SK-N-SH treated with all-trans-retinoic acid at 6 μM for 48 hours (cell line): ENCODE data around the gene GPR68.

Experiments
- ATAC-seq: fragments of 200-7000 bp; cut with Tn5 transposase; 3 replicates; pipeline ENCODE4 v1.9.1; 2020; ENCODE audit warnings: mild to moderate bottlenecking, moderate library complexity
- ARNTL ChIP-seq: fragments of 450-650 bp; formaldehyde crosslinking; IDR thresholded peaks from 2 replicates; pipeline ENCODE4 v1.5.0; 2020; ENCODE audit warnings: low read depth, mild to moderate bottlenecking, moderate library complexity, borderline replicate concordance
- BACH2 ChIP-seq: fragments of 250-450 bp; sonication (Bioruptor Pico); IDR thresholded peaks from 2 replicates; pipeline ENCODE4 v1.9.0; 2021; ENCODE audit warnings: mild to moderate bottlenecking, borderline replicate concordance
- CSDC2 ChIP-seq: fragments of 250-450 bp; sonication (Bioruptor Pico); IDR thresholded peaks from 2 replicates; pipeline ENCODE4 v1.5.0; 2020; ENCODE audit warnings: mild to moderate bottlenecking, moderate library complexity
- GLIS3 ChIP-seq: fragments of 250-450 bp; sonication (Bioruptor Pico); IDR thresholded peaks from 2 replicates; pipeline ENCODE4 v1.5.0; 2020; ENCODE audit warnings: mild to moderate bottlenecking, moderate library complexity
- ISL1 ChIP-seq: fragments of 250-450 bp; sonication (Bioruptor Pico); IDR thresholded peaks from 2 replicates; pipeline ENCODE4 v2.1.2; 2022; ENCODE audit warnings: mild to moderate bottlenecking, moderate library complexity
- OSR1 ChIP-seq: fragments of 250-450 bp; sonication (Bioruptor Pico); IDR thresholded peaks from 2 replicates; pipeline ENCODE4 v1.8.0; 2022; ENCODE audit warnings: moderate library complexity, mild to moderate bottlenecking, inconsistent platforms
- PPARA ChIP-seq: fragments of 250-450 bp; sonication (Bioruptor Pico); IDR thresholded peaks from 2 replicates; pipeline ENCODE4 v1.5.0; 2020; ENCODE audit warnings: mild to moderate bottlenecking, borderline replicate concordance
- RARB ChIP-seq: fragments of 250-450 bp; sonication (Bioruptor Pico); IDR thresholded peaks from 2 replicates; pipeline ENCODE4 v1.8.0; 2021; ENCODE audit warnings: mild to moderate bottlenecking, moderate library complexity
- TCF4 ChIP-seq: fragments of 250-450 bp; sonication (Bioruptor Pico); IDR thresholded peaks from 2 replicates; pipeline ENCODE4 v1.8.0; 2021; ENCODE audit warnings: mild to moderate bottlenecking, moderate library complexity, borderline replicate concordance
- ZC3H10 ChIP-seq: fragments of 250-450 bp; sonication (Bioruptor Pico); IDR thresholded peaks from 2 replicates; pipeline ENCODE4 v1.5.1; 2021; ENCODE audit warnings: mild to moderate bottlenecking, moderate library complexity
- ZFP3 ChIP-seq: fragments of 250-450 bp; sonication (Bioruptor Pico); IDR thresholded peaks from 2 replicates; pipeline ENCODE4 v1.5.0; 2020; ENCODE audit warnings: mild to moderate bottlenecking, moderate library complexity
- ZFP30 ChIP-seq: fragments of 450-650 bp; formaldehyde crosslinking; IDR thresholded peaks from 2 replicates; pipeline ENCODE4 v1.5.0; 2022; ENCODE audit warnings: mild to moderate bottlenecking, moderate library complexity
- ZNF565 ChIP-seq: fragments of 450-650 bp; formaldehyde crosslinking; conservative IDR thresholded peaks from 2 replicates; pipeline ENCODE4 v1.5.0; 2020; ENCODE audit warnings: low read depth, mild to moderate bottlenecking, moderate library complexity
- ZNF70 ChIP-seq: fragments of 450-650 bp; formaldehyde crosslinking; IDR thresholded peaks from 2 replicates; pipeline ENCODE4 v1.5.0; 2020; ENCODE audit warnings: mild to moderate bottlenecking, moderate library complexity
- ZNF8 ChIP-seq: fragments of 450-650 bp; formaldehyde crosslinking; IDR thresholded peaks from 2 replicates; pipeline ENCODE4 v1.5.0; 2020; ENCODE audit warnings: mild to moderate bottlenecking, moderate library complexity
- TF ChIP-seq, protein P1 (sequence below): fragments of 250-450 bp; sonication (Bioruptor Pico); IDR thresholded peaks from 2 replicates; pipeline ENCODE4 v1.8.0; 2021; ENCODE audit warnings: low read depth, mild to moderate bottlenecking, moderate library complexity, borderline replicate concordance
- TF ChIP-seq, protein P2 (sequence below): fragments of 250-450 bp; sonication (Bioruptor Pico); IDR thresholded peaks from 2 replicates; pipeline ENCODE4 v1.8.0; 2020; ENCODE audit warnings: mild to moderate bottlenecking, moderate library complexity, borderline replicate concordance
- TF ChIP-seq, protein P3 (sequence below): fragments of 250-450 bp; sonication (Bioruptor Pico); IDR thresholded peaks from 2 replicates; pipeline ENCODE4 v1.5.1; 2020; ENCODE audit warnings: low read depth, mild to moderate bottlenecking, moderate library complexity
- TF ChIP-seq, protein P4 (sequence below): fragments of 250-450 bp; sonication (Bioruptor Pico); IDR thresholded peaks from 2 replicates; pipeline ENCODE4 v1.5.1; 2021; ENCODE audit warnings: mild to moderate bottlenecking, moderate library complexity

GPR68 gene

DNA sequence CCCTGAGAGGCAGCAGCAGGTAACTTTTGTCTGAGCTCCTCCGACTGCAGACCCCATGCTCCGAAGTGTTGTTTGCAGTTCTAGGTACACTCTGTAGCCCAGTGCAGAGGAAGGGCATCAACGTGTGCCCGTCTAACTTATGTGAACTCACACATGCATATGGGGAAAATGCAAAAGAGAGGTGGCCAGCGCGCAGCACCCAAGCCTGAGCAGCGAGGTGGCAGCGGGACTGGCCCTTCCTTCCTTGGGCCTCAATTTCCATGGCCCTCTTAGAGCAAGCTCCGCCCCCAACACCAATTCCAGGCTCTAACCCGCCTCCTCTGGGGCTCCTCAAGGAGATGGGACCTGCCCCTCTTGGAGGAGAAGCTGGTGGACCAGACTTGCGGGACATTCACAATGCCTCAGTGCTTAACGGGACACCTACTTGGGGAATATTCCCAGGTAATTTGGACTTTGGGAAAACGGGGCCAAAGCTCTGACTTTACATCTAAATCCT is 27.7 kb downstream of the GPR68 start (continued):
- TF ChIP-seq, protein P1, sequence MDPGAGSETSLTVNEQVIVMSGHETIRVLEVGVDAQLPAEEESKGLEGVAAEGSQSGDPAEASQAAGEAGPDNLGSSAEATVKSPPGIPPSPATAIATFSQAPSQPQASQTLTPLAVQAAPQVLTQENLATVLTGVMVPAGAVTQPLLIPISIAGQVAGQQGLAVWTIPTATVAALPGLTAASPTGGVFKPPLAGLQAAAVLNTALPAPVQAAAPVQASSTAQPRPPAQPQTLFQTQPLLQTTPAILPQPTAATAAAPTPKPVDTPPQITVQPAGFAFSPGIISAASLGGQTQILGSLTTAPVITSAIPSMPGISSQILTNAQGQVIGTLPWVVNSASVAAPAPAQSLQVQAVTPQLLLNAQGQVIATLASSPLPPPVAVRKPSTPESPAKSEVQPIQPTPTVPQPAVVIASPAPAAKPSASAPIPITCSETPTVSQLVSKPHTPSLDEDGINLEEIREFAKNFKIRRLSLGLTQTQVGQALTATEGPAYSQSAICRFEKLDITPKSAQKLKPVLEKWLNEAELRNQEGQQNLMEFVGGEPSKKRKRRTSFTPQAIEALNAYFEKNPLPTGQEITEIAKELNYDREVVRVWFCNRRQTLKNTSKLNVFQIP = no peak

DNA sequence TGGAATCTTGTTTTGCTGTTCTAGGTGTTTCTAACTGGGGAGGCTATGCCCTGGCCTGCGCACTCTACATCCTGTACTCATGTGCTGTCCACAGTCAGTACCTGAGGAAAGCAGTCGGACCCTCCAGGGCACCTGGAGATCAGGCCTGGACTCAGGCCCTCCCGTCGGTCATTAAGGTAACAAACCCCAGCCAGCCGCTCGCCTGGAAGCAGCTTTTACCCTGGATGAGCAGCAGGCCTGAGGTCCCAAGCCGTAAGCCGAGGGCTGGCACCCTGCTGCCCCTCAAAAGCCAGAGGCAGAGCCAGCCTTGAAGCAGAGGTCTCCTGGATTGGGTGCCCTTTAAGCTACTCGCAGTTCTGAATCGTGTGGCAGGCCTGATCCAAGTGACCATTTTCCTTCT is 29.1 kb downstream of the GPR68 start:
- ATAC-seq = no peak
- TF ChIP-seq ZFP30 (CRISPR knock-in tag) (no peak), ZNF8 (CRISPR knock-in tag) (no peak), ARNTL (CRISPR knock-in tag) (no peak), RARB (CRISPR knock-in tag) (no peak), BACH2 (no peak), ZNF565 (no peak), GLIS3 (CRISPR knock-in tag) (no peak)
- TF ChIP-seq, protein P1 = no peak
- TF ChIP-seq, all 23 proteins: peak for 0

DNA sequence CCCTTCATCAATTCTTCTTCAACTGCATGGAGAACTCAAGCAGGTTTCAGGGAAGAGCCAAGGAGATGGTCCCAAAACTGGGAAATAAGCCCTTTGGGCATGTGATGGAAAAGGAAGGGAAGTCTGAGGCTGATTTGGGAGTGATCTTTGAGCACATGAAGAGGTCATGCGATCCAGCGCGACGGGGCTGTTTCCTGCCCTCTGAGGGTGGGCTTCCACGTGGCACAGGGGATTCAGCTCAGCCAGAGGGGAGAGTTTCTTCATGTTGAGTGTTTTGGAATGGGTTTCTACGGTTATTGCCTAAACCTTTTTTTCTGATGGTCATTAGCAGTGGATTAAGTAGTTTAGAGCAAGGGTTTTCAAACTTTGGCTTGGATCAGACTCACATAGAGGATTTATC is 30.2 kb downstream of the GPR68 start:
- no peak for ATAC-seq
- TF ChIP-seq, protein P2, sequence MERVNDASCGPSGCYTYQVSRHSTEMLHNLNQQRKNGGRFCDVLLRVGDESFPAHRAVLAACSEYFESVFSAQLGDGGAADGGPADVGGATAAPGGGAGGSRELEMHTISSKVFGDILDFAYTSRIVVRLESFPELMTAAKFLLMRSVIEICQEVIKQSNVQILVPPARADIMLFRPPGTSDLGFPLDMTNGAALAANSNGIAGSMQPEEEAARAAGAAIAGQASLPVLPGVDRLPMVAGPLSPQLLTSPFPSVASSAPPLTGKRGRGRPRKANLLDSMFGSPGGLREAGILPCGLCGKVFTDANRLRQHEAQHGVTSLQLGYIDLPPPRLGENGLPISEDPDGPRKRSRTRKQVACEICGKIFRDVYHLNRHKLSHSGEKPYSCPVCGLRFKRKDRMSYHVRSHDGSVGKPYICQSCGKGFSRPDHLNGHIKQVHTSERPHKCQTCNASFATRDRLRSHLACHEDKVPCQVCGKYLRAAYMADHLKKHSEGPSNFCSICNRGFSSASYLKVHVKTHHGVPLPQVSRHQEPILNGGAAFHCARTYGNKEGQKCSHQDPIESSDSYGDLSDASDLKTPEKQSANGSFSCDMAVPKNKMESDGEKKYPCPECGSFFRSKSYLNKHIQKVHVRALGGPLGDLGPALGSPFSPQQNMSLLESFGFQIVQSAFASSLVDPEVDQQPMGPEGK (CRISPR knock-in tag) = no peak
- TF ChIP-seq ZNF565 (no peak), ARNTL (CRISPR knock-in tag) (no peak), RARB (CRISPR knock-in tag) (no peak), ZC3H10 (CRISPR knock-in tag) (no peak), BACH2 (no peak), ZFP3 (CRISPR knock-in tag) (no peak), TCF4 (CRISPR knock-in tag) (no peak)
- TF ChIP-seq, protein P3, sequence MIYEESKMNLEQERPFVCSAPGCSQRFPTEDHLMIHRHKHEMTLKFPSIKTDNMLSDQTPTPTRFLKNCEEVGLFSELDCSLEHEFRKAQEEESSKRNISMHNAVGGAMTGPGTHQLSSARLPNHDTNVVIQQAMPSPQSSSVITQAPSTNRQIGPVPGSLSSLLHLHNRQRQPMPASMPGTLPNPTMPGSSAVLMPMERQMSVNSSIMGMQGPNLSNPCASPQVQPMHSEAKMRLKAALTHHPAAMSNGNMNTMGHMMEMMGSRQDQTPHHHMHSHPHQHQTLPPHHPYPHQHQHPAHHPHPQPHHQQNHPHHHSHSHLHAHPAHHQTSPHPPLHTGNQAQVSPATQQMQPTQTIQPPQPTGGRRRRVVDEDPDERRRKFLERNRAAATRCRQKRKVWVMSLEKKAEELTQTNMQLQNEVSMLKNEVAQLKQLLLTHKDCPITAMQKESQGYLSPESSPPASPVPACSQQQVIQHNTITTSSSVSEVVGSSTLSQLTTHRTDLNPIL (CRISPR knock-in tag) = no peak
- TF ChIP-seq, all 23 proteins: peak for 0

DNA sequence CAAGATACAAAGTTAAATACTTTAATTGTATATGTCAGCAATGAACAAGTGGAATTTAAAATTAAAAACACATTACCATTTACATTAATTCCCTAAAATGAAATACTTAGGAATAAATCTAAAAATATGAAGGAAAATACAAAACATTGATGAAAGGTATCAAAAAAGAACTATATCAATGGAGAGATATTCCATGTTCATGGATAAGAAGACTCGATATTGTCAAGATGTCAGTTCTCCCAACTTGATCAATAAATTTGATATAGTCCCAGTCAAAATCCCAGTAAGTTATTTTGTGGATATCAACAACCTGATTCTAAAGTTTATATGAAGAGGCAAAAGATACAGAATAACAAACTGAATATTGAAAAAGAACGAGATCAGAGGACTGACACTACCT is 33.5 kb downstream of the GPR68 start:
- TF ChIP-seq, protein P4, sequence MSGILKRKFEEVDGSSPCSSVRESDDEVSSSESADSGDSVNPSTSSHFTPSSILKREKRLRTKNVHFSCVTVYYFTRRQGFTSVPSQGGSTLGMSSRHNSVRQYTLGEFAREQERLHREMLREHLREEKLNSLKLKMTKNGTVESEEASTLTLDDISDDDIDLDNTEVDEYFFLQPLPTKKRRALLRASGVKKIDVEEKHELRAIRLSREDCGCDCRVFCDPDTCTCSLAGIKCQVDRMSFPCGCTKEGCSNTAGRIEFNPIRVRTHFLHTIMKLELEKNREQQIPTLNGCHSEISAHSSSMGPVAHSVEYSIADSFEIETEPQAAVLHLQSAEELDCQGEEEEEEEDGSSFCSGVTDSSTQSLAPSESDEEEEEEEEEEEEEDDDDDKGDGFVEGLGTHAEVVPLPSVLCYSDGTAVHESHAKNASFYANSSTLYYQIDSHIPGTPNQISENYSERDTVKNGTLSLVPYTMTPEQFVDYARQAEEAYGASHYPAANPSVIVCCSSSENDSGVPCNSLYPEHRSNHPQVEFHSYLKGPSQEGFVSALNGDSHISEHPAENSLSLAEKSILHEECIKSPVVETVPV (CRISPR knock-in tag) = no peak
- TF ChIP-seq GLIS3 (CRISPR knock-in tag) = no peak
- no peak for TF ChIP-seq TCF4 (CRISPR knock-in tag)
- TF ChIP-seq, protein P2 (CRISPR knock-in tag) = no peak
- TF ChIP-seq RARB (CRISPR knock-in tag) = no peak
- TF ChIP-seq PPARA (CRISPR knock-in tag) = no peak
- ATAC-seq = no peak

DNA sequence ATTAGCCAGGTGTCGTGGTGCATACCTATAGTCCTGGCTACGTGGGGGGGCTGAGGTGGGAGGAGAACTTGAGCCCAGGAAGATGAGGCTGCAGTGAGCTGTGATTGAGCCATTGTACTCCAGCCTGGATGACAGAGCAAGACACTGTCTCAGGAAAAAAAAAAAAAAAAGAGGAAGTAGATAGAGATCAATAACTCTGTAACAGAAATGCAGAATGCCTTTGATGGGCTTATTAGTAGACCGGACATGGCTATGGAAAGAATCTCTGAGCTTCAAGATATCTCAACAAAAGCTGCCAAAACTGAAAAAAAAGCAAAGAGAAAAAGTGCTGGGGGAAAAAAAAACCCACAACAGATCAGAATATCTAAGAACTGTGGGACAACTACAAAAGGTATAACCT is 37.5 kb downstream of the GPR68 start:
- TF ChIP-seq, protein P2 (CRISPR knock-in tag) = no peak
- TF ChIP-seq BACH2 (no peak), GLIS3 (CRISPR knock-in tag) (no peak), OSR1 (CRISPR knock-in tag) (no peak), ZFP30 (CRISPR knock-in tag) (no peak), CSDC2 (CRISPR knock-in tag) (no peak), ISL1 (CRISPR knock-in tag) (no peak), ZC3H10 (CRISPR knock-in tag) (no peak), ZNF565 (no peak), ZNF70 (no peak)
- no peak for ATAC-seq
